DOHH2 (cell line): ENCODE measurements around the gene AVPR1B.

Source experiments
- H3F3A ChIP-seq: fragments of 200-600 bp; sonication (generic), shearing (Covaris generic); 2 replicates; pipeline ENCODE4 v1.6.0; 2016; ENCODE audit warnings: antibody characterized with exemption, mild to moderate bottlenecking; ENCODE audit not compliant: control insufficient read depth, insufficient read depth
- H3K27ac ChIP-seq: fragments of 200-600 bp; sonication (generic); 2 replicates; pipeline ENCODE4 v1.5.1; 2014; ENCODE audit warnings: low read depth, mild to moderate bottlenecking, low read length, moderate library complexity
- H3K27me3 ChIP-seq: fragments of 200-600 bp; sonication (generic); 2 replicates; pipeline ENCODE4 v1.6.1; 2014; ENCODE audit warnings: mild to moderate bottlenecking, low read length, mixed read lengths; ENCODE audit not compliant: control insufficient read depth
- H3K36me3 ChIP-seq: fragments of 200-600 bp; sonication (generic); 2 replicates; pipeline ENCODE4 v1.6.1; 2014; ENCODE audit warnings: mild to moderate bottlenecking, low read length, moderate library complexity, mixed read lengths; ENCODE audit not compliant: control insufficient read depth
- H3K4me1 ChIP-seq: fragments of 200-600 bp; sonication (generic); 2 replicates; pipeline ENCODE4 v1.6.1; 2014; ENCODE audit warnings: mild to moderate bottlenecking, low read length, mixed read lengths; ENCODE audit not compliant: control insufficient read depth
- H3K4me2 ChIP-seq: fragments of 200-600 bp; sonication (generic); 2 replicates; pipeline ENCODE4 v1.6.0; 2014; ENCODE audit warnings: mild to moderate bottlenecking, low read length, moderate library complexity
- H3K4me3 ChIP-seq: fragments of 200-600 bp; sonication (generic); 2 replicates; pipeline ENCODE4 v1.5.1; 2014; ENCODE audit warnings: mild to moderate bottlenecking, low read length, mixed read lengths
- H3K79me2 ChIP-seq: fragments of 200-600 bp; sonication (generic); 2 replicates; pipeline ENCODE4 v1.6.1; 2014; ENCODE audit warnings: mild to moderate bottlenecking, low read length, mixed read lengths; ENCODE audit not compliant: control insufficient read depth
- H3K9me2 ChIP-seq: fragments of 200-600 bp; sonication (generic); replicated peaks from 2 replicates; pipeline ENCODE4 v1.6.1; 2014; ENCODE audit warnings: mild to moderate bottlenecking, low read length, mixed read lengths; ENCODE audit not compliant: control insufficient read depth
- H3K9me3 ChIP-seq: fragments of 200-600 bp; sonication (generic); 2 replicates; pipeline ENCODE4 v1.6.1; 2014; ENCODE audit warnings: antibody characterized with exemption, low read length, mixed read lengths; ENCODE audit not compliant: control insufficient read depth, insufficient read depth
- H4K20me1 ChIP-seq: fragments of 200-600 bp; sonication (generic); 2 replicates; pipeline ENCODE4 v1.6.0; 2014; ENCODE audit warnings: low read depth, mild to moderate bottlenecking, antibody characterized with exemption, low read length, moderate library complexity; ENCODE audit not compliant: control insufficient read depth, insufficient read depth
- CTCF ChIP-seq: fragments of 200-600 bp; sonication (generic); IDR thresholded peaks from one replicate; pipeline ENCODE4 v1.5.1; 2014; ENCODE audit warnings: antibody characterized with exemption, mild to moderate bottlenecking, low read depth, low read length; ENCODE audit not compliant: poor library complexity, severe bottlenecking
- EZH2phosphoT487 ChIP-seq: fragments of 200-600 bp; sonication (generic); IDR thresholded peaks from 2 replicates; pipeline ENCODE4 v1.6.1; 2017; ENCODE audit warnings: borderline replicate concordance, mild to moderate bottlenecking, antibody characterized with exemption, low read length, moderate library complexity, mixed read lengths

AVPR1B gene

GRCh38 chr1:206136241-206136640, 19.1 kb upstream of the AVPR1B start:
- H3K4me3 ChIP-seq: no peak overlapping the region
- H4K20me1 ChIP-seq: no peaks in the 10 kb centered on the region
- H3K79me2 ChIP-seq: no peaks in the 10 kb centered on the region
- no peaks in the 10 kb centered on the region for H3F3A ChIP-seq
- no peak overlapping the region for H3K4me2 ChIP-seq
- TF ChIP-seq CTCF (no peak), EZH2phosphoT487 (no peak)
- H3K9me2 ChIP-seq: no peaks in the 10 kb centered on the region
- H3K4me1 ChIP-seq: no peaks in the 10 kb centered on the region
- peaks cover 30% of the 10 kb centered on the region for H3K27me3 ChIP-seq
- H3K9me3 ChIP-seq: no peaks in the 10 kb centered on the region
- H3K36me3 ChIP-seq: no peaks in the 10 kb centered on the region
- H3K27ac ChIP-seq: no peak overlapping the region

- Histone ChIP-seq H3K27me3 (peaks cover 20% of the 10 kb centered on the region), H3K9me2 (no peaks in the 10 kb centered on the region), H3F3A (no peaks in the 10 kb centered on the region), H3K36me3 (no peaks in the 10 kb centered on the region), H3K9me3 (no peaks in the 10 kb centered on the region), H3K4me1 (no peaks in the 10 kb centered on the region), H4K20me1 (no peaks in the 10 kb centered on the region), H3K4me2 (no peak overlapping the region), H3K27ac (no peak overlapping the region), H3K4me3 (no peak overlapping the region), H3K79me2 (no peaks in the 10 kb centered on the region)
- TF ChIP-seq CTCF (no peak), EZH2phosphoT487 (no peak)
Measured at GRCh38 chr1:206135248-206135647, 18.1 kb upstream of the AVPR1B start.

GRCh38 chr1:206133751-206134415, 16.7 kb upstream of the AVPR1B start:
- H3K4me1 ChIP-seq: no peaks in the 10 kb centered on the region
- no peak overlapping the region for H3K4me2 ChIP-seq
- no peak overlapping the region for H3K4me3 ChIP-seq
- no peaks in the 10 kb centered on the region for H4K20me1 ChIP-seq
- TF ChIP-seq CTCF (no peak), EZH2phosphoT487 (no peak)
- H3K36me3 ChIP-seq: no peaks in the 10 kb centered on the region
- H3K27me3 ChIP-seq: peaks cover 16% of the 10 kb centered on the region
- H3F3A ChIP-seq: no peaks in the 10 kb centered on the region
- H3K9me3 ChIP-seq: no peaks in the 10 kb centered on the region
- H3K27ac ChIP-seq: no peak overlapping the region
- H3K9me2 ChIP-seq: no peaks in the 10 kb centered on the region
- no peaks in the 10 kb centered on the region for H3K79me2 ChIP-seq
